ENCODE results near the gene KDM2A. TPM values are rescaled to one million over a fixed set of nuclear protein-coding genes. Genes with fewer than 3 reads are reported as not detected.
"Not testable (repeated sequence)": the region's sequence is repeated elsewhere in the genome, so short reads cannot be mapped to it uniquely, and the experiment has no call there.

KDM2A gene
- total RNA-seq, 1 experiment from 2014 or later = 13.4 TPM

DNA sequence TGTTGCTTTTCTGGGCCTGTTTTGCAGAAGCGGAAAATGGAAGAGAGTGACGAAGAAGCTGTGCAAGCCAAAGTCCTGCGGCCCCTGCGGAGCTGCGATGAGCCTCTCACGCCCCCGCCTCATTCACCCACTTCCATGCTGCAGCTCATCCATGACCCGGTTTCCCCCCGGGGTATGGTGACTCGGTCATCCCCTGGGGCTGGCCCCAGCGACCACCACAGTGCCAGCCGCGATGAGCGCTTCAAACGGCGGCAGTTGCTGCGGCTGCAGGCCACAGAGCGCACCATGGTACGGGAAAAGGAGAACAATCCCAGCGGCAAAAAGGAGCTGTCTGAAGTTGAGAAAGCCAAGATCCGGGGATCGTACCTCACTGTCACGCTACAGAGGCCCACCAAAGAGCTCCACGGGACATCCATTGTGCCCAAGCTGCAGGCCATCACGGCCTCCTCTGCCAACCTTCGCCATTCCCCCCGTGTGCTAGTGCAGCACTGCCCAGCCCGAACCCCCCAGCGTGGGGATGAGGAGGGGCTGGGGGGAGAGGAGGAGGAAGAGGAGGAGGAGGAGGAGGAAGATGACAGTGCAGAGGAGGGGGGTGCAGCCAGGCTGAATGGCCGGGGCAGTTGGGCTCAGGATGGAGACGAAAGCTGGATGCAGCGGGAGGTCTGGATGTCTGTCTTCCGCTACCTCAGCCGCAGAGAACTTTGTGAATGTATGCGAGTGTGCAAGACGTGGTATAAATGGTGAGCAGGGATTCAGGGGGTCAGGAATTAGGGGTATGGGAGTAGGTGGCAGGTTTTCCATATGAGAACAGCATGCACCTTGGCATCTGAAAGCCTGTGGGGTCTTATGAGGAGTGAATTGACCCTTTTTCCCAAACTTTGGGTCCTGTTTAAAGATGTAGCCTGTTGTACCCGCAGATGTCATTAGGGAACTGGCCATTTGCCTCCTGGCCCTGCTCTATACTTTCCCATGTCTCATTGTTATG is 131.3 kb downstream of the KDM2A start:
- in situ Hi-C loops (cut with HindIII; ENCODE audit: low sequenced_read_pairs) = loop anchor here (10.0 kb wide), 1 partner anchor 64 kb away; no protein-coding TSS in a partner anchor
- no peak for DNase-seq (ENCODE audit: low spot score)

GRCh38 chr11:67251841-67252240 is 132.8 kb downstream of the KDM2A start:
- no peak for DNase-seq (ENCODE audit: low spot score)
- in situ Hi-C loops (cut with HindIII; ENCODE audit: low sequenced_read_pairs) = loop anchor here (10.0 kb wide), 1 partner anchor 63 kb away; no protein-coding TSS in a partner anchor

- DNase-seq (ENCODE audit: low spot score) = no peak
- in situ Hi-C loops (cut with HindIII; ENCODE audit: low sequenced_read_pairs) = loop anchor here (10.0 kb wide), 1 partner anchor 62 kb away; no protein-coding TSS in a partner anchor
Measured at GRCh38 chr11:67252831-67253239, 133.8 kb downstream of the KDM2A start.

DNA sequence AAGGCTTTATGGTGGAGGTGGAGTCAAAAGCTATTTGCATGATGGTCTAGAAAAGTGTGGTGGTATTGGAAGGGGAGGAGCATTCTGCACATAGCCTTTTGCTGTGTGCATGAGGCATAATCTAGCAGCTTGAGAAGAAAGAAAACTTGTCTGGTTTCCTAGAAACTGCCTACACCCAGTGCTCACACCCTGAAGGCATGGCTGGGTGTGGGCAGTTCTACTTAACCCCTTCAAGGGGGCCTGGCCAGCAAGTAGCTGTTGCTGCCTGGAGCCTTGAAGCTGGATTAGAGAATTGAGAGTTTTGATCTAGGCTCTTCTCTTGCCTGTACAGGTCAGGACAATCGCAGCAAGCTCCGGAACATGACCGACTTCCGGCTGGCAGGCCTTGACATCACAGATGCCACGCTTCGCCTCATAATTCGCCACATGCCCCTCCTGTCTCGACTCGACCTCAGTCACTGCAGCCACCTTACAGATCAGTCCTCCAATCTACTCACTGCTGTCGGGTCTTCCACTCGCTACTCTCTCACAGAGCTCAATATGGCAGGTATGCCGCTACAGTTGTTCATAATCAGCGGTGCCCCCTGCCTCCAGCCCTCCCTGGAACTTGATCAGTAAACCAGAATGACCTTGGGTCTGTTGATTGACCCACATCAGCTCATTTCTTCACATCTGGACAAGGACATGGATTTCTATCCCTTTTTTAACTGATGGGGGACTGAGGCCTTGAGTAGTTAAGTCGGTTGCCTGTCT is 135.0 kb downstream of the KDM2A start:
- in situ Hi-C loops (cut with HindIII; ENCODE audit: low sequenced_read_pairs) = loop anchor here (10.0 kb wide), 1 partner anchor 61 kb away; no protein-coding TSS in a partner anchor
- DNase-seq (ENCODE audit: low spot score) = no peak

- in situ Hi-C loops (cut with HindIII; ENCODE audit: low sequenced_read_pairs) = loop anchor here (10.0 kb wide), 1 partner anchor 60 kb away; no protein-coding TSS in a partner anchor
- DNase-seq (ENCODE audit: low spot score) = no peak
Measured at GRCh38 chr11:67254798-67255197, 135.7 kb downstream of the KDM2A start.

DNA sequence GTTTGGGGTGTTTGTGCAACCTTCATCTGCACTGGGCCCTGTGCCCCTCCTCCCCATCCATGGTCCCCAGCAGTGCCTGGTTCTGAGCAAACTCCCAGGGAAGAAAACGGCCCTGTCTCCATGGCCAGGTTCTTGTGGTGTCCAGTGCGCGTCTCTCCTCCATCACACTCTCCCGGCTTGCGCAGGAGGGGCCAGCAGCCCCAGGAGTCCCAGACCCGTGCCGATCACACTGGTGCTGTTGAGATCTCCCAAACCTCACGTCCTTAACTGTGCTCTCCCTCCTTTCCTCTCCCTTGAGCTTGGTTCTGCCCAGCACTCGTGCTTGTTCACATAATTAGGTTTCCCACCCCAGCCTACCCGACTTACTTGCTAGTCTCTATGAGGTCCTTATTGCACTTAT is 136.3 kb downstream of the KDM2A start:
- no peak for DNase-seq (ENCODE audit: low spot score)
- in situ Hi-C loops (cut with HindIII; ENCODE audit: low sequenced_read_pairs) = loop anchor here (10.0 kb wide), 1 partner anchor 59 kb away; no protein-coding TSS in a partner anchor

- in situ Hi-C loops (cut with HindIII; ENCODE audit: low sequenced_read_pairs) = loop anchor here (10.0 kb wide), 1 partner anchor 59 kb away; no protein-coding TSS in a partner anchor
- no peak for DNase-seq (ENCODE audit: low spot score)
Measured at GRCh38 chr11:67255864-67256263, 136.8 kb downstream of the KDM2A start.

DNA sequence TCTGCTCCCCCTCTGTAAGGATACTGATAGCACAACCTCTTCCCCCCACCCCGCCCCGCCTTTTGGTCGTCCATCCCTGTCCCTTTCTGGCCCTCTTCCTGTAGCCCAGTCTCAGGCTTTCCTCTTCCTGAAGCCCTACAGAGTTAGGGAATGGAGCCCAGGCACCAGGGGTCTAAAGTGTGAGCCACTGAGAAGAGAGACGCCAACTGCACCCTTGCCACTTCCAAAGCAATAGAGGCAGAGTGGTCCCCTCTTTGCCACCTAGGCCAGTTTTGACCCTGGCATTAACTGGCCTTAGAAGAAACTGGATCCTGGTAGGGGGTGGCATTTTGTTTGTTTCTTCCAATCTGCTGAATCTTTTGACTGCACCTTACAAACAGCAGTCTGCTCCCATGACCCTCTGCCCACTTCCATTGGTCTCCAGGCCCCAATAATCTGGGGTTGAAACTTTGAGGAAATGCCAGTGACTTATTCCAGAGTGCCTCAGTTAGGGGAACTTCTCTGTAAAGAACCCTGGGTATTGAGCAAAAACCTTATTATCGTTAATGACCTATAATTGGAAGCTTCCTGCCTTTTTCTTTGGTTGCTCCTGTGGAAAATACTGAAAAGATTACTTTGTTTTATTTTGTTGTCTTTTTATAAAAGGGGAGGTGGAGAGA is 137.5 kb downstream of the KDM2A start:
- DNase-seq (ENCODE audit: low spot score) = no peak
- in situ Hi-C loops (cut with HindIII; ENCODE audit: low sequenced_read_pairs) = loop anchor here (10.0 kb wide), 1 partner anchor 58 kb away; no protein-coding TSS in a partner anchor

- in situ Hi-C loops (cut with HindIII; ENCODE audit: low sequenced_read_pairs) = no loop called here
Measured at GRCh38 chr11:67260406-67260805, 141.3 kb downstream of the KDM2A start.

GRCh38 chr11:67260885-67261639 is 142.0 kb downstream of the KDM2A start:
- in situ Hi-C loops (cut with HindIII; ENCODE audit: low sequenced_read_pairs) = not testable (repeated sequence)

More at GRCh38 chr11:67260406-67260805, 141.3 kb downstream of the KDM2A start:
- DNase-seq (ENCODE audit: low spot score) = no peak

GRCh38 chr11:67261640-67261945 is 142.5 kb downstream of the KDM2A start:
- DNase-seq (ENCODE audit: low spot score) = no peak
- in situ Hi-C loops (cut with HindIII; ENCODE audit: low sequenced_read_pairs) = no loop called here

More at GRCh38 chr11:67260885-67261639, 142.0 kb downstream of the KDM2A start:
- DNase-seq (ENCODE audit: low spot score) = peak; percentile 73

- DNase-seq (ENCODE audit: low spot score) = peak; percentile 67
- in situ Hi-C loops (cut with HindIII; ENCODE audit: low sequenced_read_pairs) = no loop called here
Measured at GRCh38 chr11:67261946-67262681, 143.1 kb downstream of the KDM2A start.

DNA sequence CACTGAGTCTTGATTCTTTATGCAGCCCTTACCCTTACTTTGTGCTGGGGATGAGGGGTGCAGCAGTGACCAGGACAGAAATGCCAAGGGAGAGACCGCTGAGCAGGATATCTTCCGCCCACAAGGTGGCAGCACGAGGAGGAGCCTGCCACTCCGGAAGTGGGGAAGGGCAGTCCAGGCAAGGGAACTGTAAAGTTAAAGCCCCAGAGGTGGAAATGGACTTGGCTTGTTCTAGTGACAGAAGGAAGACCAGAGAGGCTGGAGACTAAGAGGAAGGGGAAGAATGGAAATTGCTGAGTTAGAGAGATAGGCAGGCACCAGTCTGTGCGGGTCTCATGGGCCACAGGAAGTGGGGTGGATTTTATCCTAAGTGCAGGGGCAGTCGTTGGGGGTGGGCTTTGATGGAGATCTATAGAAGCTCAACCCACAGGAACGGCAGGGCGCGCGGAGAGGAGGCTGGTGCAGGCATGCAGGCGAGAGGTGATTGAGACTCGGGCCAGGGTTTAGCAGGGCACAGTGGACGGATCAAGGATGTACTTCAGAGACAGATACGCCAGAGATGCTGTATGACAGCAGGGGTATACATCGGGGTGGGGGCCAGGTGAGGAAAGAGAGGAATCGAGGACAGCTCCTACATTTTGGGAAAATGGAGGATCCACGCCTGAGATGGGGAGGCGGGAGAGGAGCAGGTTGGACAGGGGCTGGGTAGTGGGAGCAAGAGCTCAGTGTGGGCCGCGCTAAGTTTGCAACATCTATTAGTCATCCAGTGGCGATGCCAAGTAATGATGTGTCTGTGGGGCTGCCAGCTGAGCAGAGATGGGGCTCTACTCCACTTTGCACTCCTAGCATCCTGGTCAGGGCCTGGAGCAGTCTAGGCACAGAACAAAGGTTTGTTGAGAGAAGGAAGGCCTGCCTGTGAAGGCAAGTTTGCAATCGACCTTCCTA is 143.9 kb downstream of the KDM2A start:
- in situ Hi-C loops (cut with HindIII; ENCODE audit: low sequenced_read_pairs) = no loop called here
- peak; percentile 82 for DNase-seq (ENCODE audit: low spot score)

- in situ Hi-C loops (cut with HindIII; ENCODE audit: low sequenced_read_pairs) = no loop called here
- DNase-seq (ENCODE audit: low spot score) = no peak
Measured at GRCh38 chr11:67264260-67264659, 145.2 kb downstream of the KDM2A start.

GRCh38 chr11:67264877-67265632 is 146.0 kb downstream of the KDM2A start:
- in situ Hi-C loops (cut with HindIII; ENCODE audit: low sequenced_read_pairs) = no loop called here
- no peak for DNase-seq (ENCODE audit: low spot score)

Data from G401 (cell line).